ENCODE results near the gene MTA2. TPM values are rescaled to one million over a fixed set of nuclear protein-coding genes. Genes with fewer than 3 reads are reported as not detected.
"Not testable (repeated sequence)": the region's sequence is repeated elsewhere in the genome, so short reads cannot be mapped to it uniquely, and the experiment has no call there.

The MTA2 gene
- total and polyA plus RNA-seq, 11 donors = 18.4 to 55.3 (median 33.7) TPM

GRCh38 chr11:62560566-62561103 lies 41.0 kb downstream of the MTA2 start:
- Histone ChIP-seq H3K9me3 (no peaks in the 10 kb centered on the region), H3K27ac (peak overlapping the region in 11 of 12 donors; percentile 55 to 86 (median 64)), H3K4me3 (no peak overlapping the region), H3K36me3 (peaks cover 0 to 77% (median 74%) of the 10 kb centered on the region in 9 donors), H3K4me1 (peaks cover 7 to 52% (median 33%) of the 10 kb centered on the region in 12 donors), H3K27me3 (no peaks in the 10 kb centered on the region)
- intact Hi-C loops (cut with DNase I) = loop anchor here in 9 of 10 donors (1.0 to 5.0 kb wide), 11 partner anchors 13 to 168 kb away; partner anchors contain the start of genes AHNAK (in 1 of the 9) and EEF1G (in 1 of the 9)
- DNase-seq (peak; percentile 86 to 92 (median 88)), ATAC-seq (peak; percentile 80 to 88 (median 84))
- TF ChIP-seq CTCF (IDR thresholded peaks at IDR 0.05) (peak; percentile 74 to 88 (median 82)), POLR2A (IDR thresholded peaks at IDR 0.05) (no peak)
- WGBS, 4 donors = 30 to 38% (median 35%) methylated on average over 2 of the region's 2 CpGs

GRCh38 chr11:62559626-62560025 lies 42.0 kb downstream of the MTA2 start:
- ATAC-seq, DNase-seq, H3K27me3 ChIP-seq, H3K9me3 ChIP-seq, H3K4me3 ChIP-seq: not testable (repeated sequence)
- intact Hi-C loops (cut with DNase I) = loop anchor here (1.0 to 5.0 kb wide), 11 partner anchors 13 to 167 kb away; partner anchors contain the start of genes AHNAK (in 1 of the 10) and EEF1G (in 1 of the 10)
- H3K27ac ChIP-seq = peak overlapping the region in 11 of 12 donors; percentile 55 to 86 (median 64)
- H3K36me3 ChIP-seq = peaks cover 0 to 67% (median 64%) of the 10 kb centered on the region in 9 donors
- WGBS, 4 donors = 73 to 82% (median 77%) methylated on average over 4 to 5 of the region's 5 CpGs
- H3K4me1 ChIP-seq = peaks cover 7 to 62% (median 43%) of the 10 kb centered on the region in 12 donors

GRCh38 chr11:62559204-62559603 lies 42.5 kb downstream of the MTA2 start:
- H3K27ac ChIP-seq = peak overlapping the region in 9 of 12 donors; percentile 55 to 86 (median 64)
- TF ChIP-seq CTCF (IDR thresholded peaks at IDR 0.05) (no peak), POLR2A (IDR thresholded peaks at IDR 0.05) (no peak)
- intact Hi-C loops (cut with DNase I) = loop anchor here in 1 of 10 donors (5.0 kb wide), 1 partner anchor 137 kb away; no protein-coding TSS in a partner anchor
- WGBS, 4 donors = 82 to 84% (median 83%) methylated on average over 8 of the region's 8 CpGs
- DNase-seq (no peak), ATAC-seq (no peak)
- no peaks in the 10 kb centered on the region for H3K27me3 ChIP-seq
- H3K4me1 ChIP-seq = peaks cover 7 to 66% (median 48%) of the 10 kb centered on the region in 12 donors
- peaks cover 0 to 63% (median 60%) of the 10 kb centered on the region in 9 donors for H3K36me3 ChIP-seq
- H3K4me3 ChIP-seq = no peak overlapping the region
- H3K9me3 ChIP-seq = no peaks in the 10 kb centered on the region

DNA sequence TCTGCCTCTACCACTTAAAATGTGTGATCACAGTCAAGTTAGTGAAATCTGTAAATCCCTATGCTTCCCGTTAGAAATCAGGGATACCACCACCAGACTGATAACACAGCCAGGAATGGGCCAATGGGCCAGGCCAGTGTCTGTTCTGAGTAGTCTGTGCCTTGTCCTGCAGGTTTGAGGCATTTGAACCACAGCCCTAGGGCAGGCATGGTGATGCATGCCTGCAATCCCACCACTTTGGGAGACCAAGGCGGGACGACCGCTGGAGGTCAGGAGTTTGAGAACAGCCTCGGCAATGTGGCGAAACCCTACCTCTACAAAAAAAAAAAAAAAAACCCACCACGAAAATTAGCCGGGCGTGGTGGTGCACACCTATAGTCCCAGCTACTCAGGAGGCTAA lies 43.0 kb downstream of the MTA2 start:
- DNase-seq (peak in 1 of 5 donors; percentile 6), ATAC-seq (no peak)
- TF ChIP-seq CTCF (IDR thresholded peaks at IDR 0.05) = no peak
- no peak for TF ChIP-seq POLR2A (IDR thresholded peaks at IDR 0.05)
- Histone ChIP-seq H3K9me3 (no peaks in the 10 kb centered on the region), H3K36me3 (peaks cover 0 to 59% (median 56%) of the 10 kb centered on the region in 9 donors), H3K4me1 (peaks cover 10 to 72% (median 53%) of the 10 kb centered on the region in 12 donors), H3K27ac (peak overlapping the region in 3 of 12 donors; percentile 62 to 93 (median 64)), H3K4me3 (no peak overlapping the region), H3K27me3 (no peaks in the 10 kb centered on the region)
- intact Hi-C loops (cut with DNase I) = loop anchor here in 1 of 10 donors (5.0 kb wide), 1 partner anchor 136 kb away; no protein-coding TSS in a partner anchor
- 89 to 93% (median 92%) methylated on average over 9 of the region's 9 CpGs for WGBS, 4 donors
